Measurements from ENCODE around the gene ZMYND15. TPM values are rescaled to one million over a fixed set of nuclear protein-coding genes. Genes with fewer than 3 reads are reported as not detected.

Gene ZMYND15
- polyA plus RNA-seq, 4 donors = 0.32 to 0.95 (median 0.54) TPM

GRCh38 chr17:4780325-4780955 lies 40.8 kb downstream of the ZMYND15 start:
- no peak for DNase-seq (ENCODE audit: low read depth in 4 of 4, low spot score in 2 of 4)

DNA sequence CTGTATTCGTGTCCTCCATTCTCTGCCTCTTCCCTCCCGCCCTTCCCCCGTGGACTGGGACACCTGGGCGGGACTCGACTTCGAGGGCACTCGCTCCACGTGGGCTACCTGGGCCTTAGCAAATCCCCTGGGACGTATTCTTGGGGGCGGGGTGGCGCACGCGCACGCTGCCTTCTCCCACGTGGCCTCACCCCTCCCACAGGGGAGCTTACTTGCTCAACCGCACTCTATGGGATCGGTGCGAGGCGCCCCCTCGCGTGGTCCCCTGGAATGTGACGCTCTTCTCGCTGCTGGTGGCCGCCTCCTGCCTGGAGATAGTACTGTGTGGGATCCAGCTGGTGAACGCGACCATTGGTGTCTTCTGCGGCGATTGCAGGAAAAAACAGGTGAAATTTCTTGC lies 43.0 kb downstream of the ZMYND15 start:
- DNase-seq (ENCODE audit: low read depth in 4 of 4, low spot score in 2 of 4) = no peak

GRCh38 chr17:4785311-4786105 lies 45.9 kb downstream of the ZMYND15 start:
- no peak for DNase-seq (ENCODE audit: low read depth in 4 of 4, low spot score in 2 of 4)

- no peak for DNase-seq (ENCODE audit: low read depth in 4 of 4, low spot score in 2 of 4)
Measured at GRCh38 chr17:4786106-4786511, 46.5 kb downstream of the ZMYND15 start, which contains the start of gene VMO1. TSS of gene VMO1 (minus strand) at chr17:4786364. CDS start at chr17:4786352, 12 bp downstream.

- DNase-seq (ENCODE audit: low read depth in 4 of 4, low spot score in 2 of 4) = no peak
Measured at GRCh38 chr17:4786516-4786915, 46.9 kb downstream of the ZMYND15 start.

DNA sequence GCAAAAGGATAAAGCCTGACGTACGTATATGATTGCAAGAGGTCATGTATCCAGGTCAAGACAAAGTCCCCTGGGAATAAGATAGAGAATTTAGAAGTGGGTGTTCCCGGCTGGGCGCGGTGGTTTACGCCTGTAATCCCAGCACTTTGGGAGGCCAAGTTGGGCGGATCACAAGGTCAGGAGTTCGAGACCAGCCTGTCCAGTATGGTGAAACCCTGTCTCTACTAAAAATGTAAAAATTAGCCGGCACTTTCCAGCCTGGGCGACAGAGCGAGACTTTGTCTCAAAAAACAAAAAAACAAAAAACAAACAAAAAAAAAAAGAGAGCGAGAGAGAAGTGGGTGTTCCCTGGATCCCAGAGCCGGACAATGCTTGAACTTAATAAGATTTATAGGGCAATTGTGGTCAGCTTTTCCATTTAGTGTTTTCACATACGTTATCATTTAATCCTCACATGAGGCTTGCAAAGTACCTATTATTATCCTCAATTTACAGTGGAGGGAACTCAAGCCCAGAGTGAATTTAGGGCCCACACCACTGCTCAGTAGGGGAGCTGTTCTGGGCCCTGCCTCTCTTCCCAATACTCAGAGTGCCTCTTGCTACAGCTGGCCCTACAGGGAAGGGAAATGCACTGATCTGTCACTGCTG lies 48.6 kb downstream of the ZMYND15 start:
- DNase-seq (ENCODE audit: low read depth in 4 of 4, low spot score in 2 of 4) = no peak

- no peak for DNase-seq (ENCODE audit: low read depth in 4 of 4, low spot score in 2 of 4)
Measured at GRCh38 chr17:4788807-4789700, 49.4 kb downstream of the ZMYND15 start, which contains the start of gene GLTPD2. TSS of gene GLTPD2 (plus strand) at chr17:4788964. CDS start at chr17:4789012, 48 bp downstream.

DNA sequence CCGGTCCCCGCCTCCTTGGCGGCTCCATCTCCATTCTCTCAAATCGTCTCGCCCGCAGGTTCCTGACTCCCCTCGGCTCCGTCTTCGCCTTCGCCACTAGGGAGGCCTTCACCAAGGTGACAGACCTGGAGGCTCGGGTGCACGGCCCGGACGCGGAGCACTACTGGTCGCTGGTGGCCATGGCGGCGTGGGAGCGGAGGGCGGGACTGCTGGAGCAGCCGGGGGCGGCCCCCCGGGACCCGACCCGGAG lies 50.0 kb downstream of the ZMYND15 start:
- no peak for DNase-seq (ENCODE audit: low read depth in 4 of 4, low spot score in 2 of 4)

DNA sequence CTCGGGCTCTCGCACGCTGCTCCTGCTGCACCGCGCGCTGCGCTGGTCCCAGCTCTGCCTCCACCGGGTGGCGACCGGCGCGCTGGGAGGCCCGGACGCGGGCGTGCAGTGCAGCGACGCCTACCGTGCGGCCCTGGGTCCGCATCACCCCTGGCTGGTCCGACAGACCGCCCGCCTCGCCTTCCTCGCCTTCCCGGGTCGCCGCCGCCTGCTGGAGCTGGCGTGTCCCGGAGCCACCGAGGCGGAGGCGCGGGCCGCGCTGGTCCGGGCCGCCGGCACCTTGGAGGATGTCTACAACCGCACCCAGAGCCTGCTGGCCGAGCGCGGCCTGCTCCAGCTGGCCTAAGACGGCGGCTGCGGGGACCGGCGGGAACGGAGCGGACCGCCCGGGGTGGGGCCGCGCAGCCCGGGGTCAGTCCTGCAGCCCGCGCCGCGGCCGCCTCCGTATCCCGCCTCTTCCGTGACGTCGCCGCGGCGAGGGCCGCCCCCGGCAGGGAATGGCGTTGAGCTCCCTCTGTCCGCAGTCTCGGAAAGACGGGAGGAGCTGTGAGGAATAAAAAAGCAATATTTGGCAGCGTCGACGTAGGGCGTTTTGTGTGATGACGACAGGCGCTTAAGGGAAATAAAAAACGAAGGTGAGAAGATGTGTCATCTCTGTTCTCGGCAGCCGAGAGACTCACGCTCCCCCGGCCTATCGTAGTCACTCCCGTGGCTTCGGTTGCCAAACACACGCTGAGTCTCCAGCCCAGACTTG lies 50.5 kb downstream of the ZMYND15 start:
- peak in 1 of 4 donors; percentile 79 for DNase-seq (ENCODE audit: low read depth in 4 of 4, low spot score in 2 of 4)

DNA sequence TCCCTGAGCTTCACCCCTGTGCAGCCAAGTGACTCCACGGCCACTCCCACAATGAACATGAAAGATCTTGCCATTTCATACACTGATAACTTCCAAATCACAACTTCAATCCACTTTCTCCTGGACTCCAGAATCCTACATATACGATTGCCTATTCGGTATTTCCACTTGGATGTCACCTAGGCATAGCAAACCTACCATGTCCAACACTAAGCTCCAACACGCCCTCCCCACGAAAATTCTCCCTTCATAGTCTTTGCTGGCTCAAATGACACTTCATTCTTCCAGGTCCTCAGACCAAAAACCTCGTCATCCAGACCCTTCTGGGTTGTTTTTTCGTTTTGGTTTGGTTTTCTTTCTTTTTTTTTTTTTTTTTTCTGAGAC lies 51.1 kb downstream of the ZMYND15 start:
- no peak for DNase-seq (ENCODE audit: low read depth in 4 of 4, low spot score in 2 of 4)

GRCh38 chr17:4795168-4795567 lies 55.5 kb downstream of the ZMYND15 start:
- no peak for DNase-seq (ENCODE audit: low read depth in 4 of 4, low spot score in 2 of 4)

Other genes starting within 250 kb of the ZMYND15 start
- gene SPNS2, start 241.0 kb upstream of the ZMYND15 start, polyA plus RNA-seq (ENCODE audit: insufficient read length in 4 of 4) = 10 to 100 TPM; 37.3 to 58.2 (median 44.6) TPM
- 10 to 100 TPM; 30.5 to 52.9 (median 40.6) TPM for gene MYBBP1A, start 184.4 kb upstream of the ZMYND15 start, polyA plus RNA-seq (ENCODE audit: insufficient read length in 4 of 4)
- gene GGT6, start 179.3 kb upstream of the ZMYND15 start, polyA plus RNA-seq (ENCODE audit: insufficient read length in 4 of 4) = 10 to 100 TPM in 1 of 4 donors, 1 to 10 TPM in 3; 7.7 to 10.5 (median 8.3) TPM
- gene SMTNL2, start 155.3 kb upstream of the ZMYND15 start, polyA plus RNA-seq (ENCODE audit: insufficient read length in 4 of 4) = 10 to 100 TPM; 52.9 to 70.0 (median 60.0) TPM
- under 1 TPM; 0.25 to 0.56 (median 0.45) TPM for gene ALOX15, start 98.2 kb upstream of the ZMYND15 start, polyA plus RNA-seq (ENCODE audit: insufficient read length in 4 of 4)
- gene PELP1, start 35.7 kb upstream of the ZMYND15 start, polyA plus RNA-seq (ENCODE audit: insufficient read length in 4 of 4) = 10 to 100 TPM; 36.9 to 62.4 (median 49.9) TPM
- 10 to 100 TPM; 25.4 to 41.7 (median 37.0) TPM for gene ARRB2, start 29.2 kb upstream of the ZMYND15 start, polyA plus RNA-seq (ENCODE audit: insufficient read length in 4 of 4)
- 10 to 100 TPM; 26.8 to 30.4 (median 28.4) TPM for gene MED11, start 8.4 kb upstream of the ZMYND15 start, polyA plus RNA-seq (ENCODE audit: insufficient read length in 4 of 4)
- 10 to 100 TPM; 11.3 to 14.1 (median 12.2) TPM for gene CXCL16, start 95 bp downstream of the ZMYND15 start, polyA plus RNA-seq (ENCODE audit: insufficient read length in 4 of 4)
- 1 to 10 TPM; 1.5 to 2.8 (median 2.1) TPM for gene TM4SF5, start 32.1 kb downstream of the ZMYND15 start, polyA plus RNA-seq (ENCODE audit: insufficient read length in 4 of 4)
- under 1 TPM; 0.42 to 0.74 (median 0.65) TPM for gene VMO1, start 46.5 kb downstream of the ZMYND15 start, polyA plus RNA-seq (ENCODE audit: insufficient read length in 4 of 4)
- gene GLTPD2, start 49.1 kb downstream of the ZMYND15 start, polyA plus RNA-seq (ENCODE audit: insufficient read length in 4 of 4) = 10 to 100 TPM in 1 of 4 donors, 1 to 10 TPM in 3; 5.7 to 11.5 (median 8.4) TPM
- 100 to 1,000 TPM; 112 to 159 (median 133) TPM for gene PSMB6, start 56.3 kb downstream of the ZMYND15 start, polyA plus RNA-seq (ENCODE audit: insufficient read length in 4 of 4)
- 10 to 100 TPM; 30.5 to 52.9 (median 43.5) TPM for gene PLD2, start 67.3 kb downstream of the ZMYND15 start, polyA plus RNA-seq (ENCODE audit: insufficient read length in 4 of 4)
- 10 to 100 TPM; 43.0 to 71.4 (median 57.4) TPM for gene MINK1, start 93.5 kb downstream of the ZMYND15 start, polyA plus RNA-seq (ENCODE audit: insufficient read length in 4 of 4)
- gene C17orf107, start 159.7 kb downstream of the ZMYND15 start, polyA plus RNA-seq (ENCODE audit: insufficient read length in 4 of 4) = 1 to 10 TPM; 1.2 to 2.4 (median 1.7) TPM
- gene CHRNE, start 163.3 kb downstream of the ZMYND15 start, polyA plus RNA-seq (ENCODE audit: insufficient read length in 4 of 4) = 1 to 10 TPM; 1.3 to 2.4 (median 1.7) TPM
- gene GP1BA, start 192.4 kb downstream of the ZMYND15 start, polyA plus RNA-seq (ENCODE audit: insufficient read length in 4 of 4) = 1 to 10 TPM; 1.4 to 3.1 (median 2.4) TPM
- gene SLC25A11, start 200.2 kb downstream of the ZMYND15 start, polyA plus RNA-seq (ENCODE audit: insufficient read length in 4 of 4) = 10 to 100 TPM; 71.0 to 94.7 (median 83.0) TPM
- 100 to 1,000 TPM; 129 to 142 (median 134) TPM for gene RNF167, start 200.4 kb downstream of the ZMYND15 start, polyA plus RNA-seq (ENCODE audit: insufficient read length in 4 of 4)
- 100 to 1,000 TPM; 336 to 541 (median 424) TPM for gene PFN1, start 208.7 kb downstream of the ZMYND15 start, polyA plus RNA-seq (ENCODE audit: insufficient read length in 4 of 4)
- gene ENO3, start 211.3 kb downstream of the ZMYND15 start, polyA plus RNA-seq (ENCODE audit: insufficient read length in 4 of 4) = 10 to 100 TPM; 17.7 to 35.0 (median 26.8) TPM
- gene SPAG7, start 228.0 kb downstream of the ZMYND15 start, polyA plus RNA-seq (ENCODE audit: insufficient read length in 4 of 4) = 100 to 1,000 TPM in 3 of 4 donors, 10 to 100 TPM in 1; 97.2 to 111 (median 106) TPM
- 10 to 100 TPM; 22.7 to 38.4 (median 27.9) TPM for gene CAMTA2, start 247.8 kb downstream of the ZMYND15 start, polyA plus RNA-seq (ENCODE audit: insufficient read length in 4 of 4)

All from left renal cortex interstitium (tissue), 4 donors.